Mucosa of descending colon (tissue), 3 donors: ENCODE results near the gene WDR46. TPM values are rescaled to one million over a fixed set of nuclear protein-coding genes. Genes with fewer than 3 reads are reported as not detected.
"Not testable (repeated sequence)": the region's sequence is repeated elsewhere in the genome, so short reads cannot be mapped to it uniquely, and the experiment has no call there.

Source experiments
- ATAC-seq: fragments of 200-7000 bp; cut with Tn5 transposase; one replicate; pipeline ENCODE4 v1.9.1; 2020; ENCODE audit warnings: mild to moderate bottlenecking, moderate library complexity
- DNase-seq, 3 donors: peaks; one replicate each; pipeline ENCODE4 v3.0.0-alpha.2; 2020
- H3K36me3 ChIP-seq: fragments of 200-600 bp; one replicate; pipeline ENCODE4 v1.8.0; 2021; ENCODE audit warnings: low read depth, mild to moderate bottlenecking
- H3K4me1 ChIP-seq: fragments of 200-600 bp; one replicate; pipeline ENCODE4 v1.8.0; 2021; ENCODE audit warnings: low read depth, mild to moderate bottlenecking
- H3K4me3 ChIP-seq: fragments of 200-600 bp; one replicate; pipeline ENCODE4 v1.8.0; 2021; ENCODE audit warnings: mild to moderate bottlenecking
- H3K9me3 ChIP-seq: fragments of 200-600 bp; one replicate; pipeline ENCODE4 v1.8.0; 2021; ENCODE audit warnings: mild to moderate bottlenecking
- CTCF ChIP-seq: fragments of 200-600 bp; IDR thresholded peaks from one replicate; pipeline ENCODE4 v1.8.0; 2022; ENCODE audit warnings: antibody characterized with exemption, mild to moderate bottlenecking
- intact Hi-C, 2 donors: fragments of 100-400 bp; cut with DNase I in 1 of 2; cut with micrococcal nuclease in 1 of 2; formaldehyde crosslinking; loops; one replicate each; pipeline versions ENCODE4 v1.11.0 to v1.11.1; 2022; cut with DNase I, micrococcal nuclease
- total RNA-seq, 3 donors: library from RNA; stranded (reverse); fragmentation: NEBNext Ultra II Directional in 2 of 3; extraction: Animal tissue kit (Norgen Biotek cat#: 25700) in 2 of 3; gene quantifications; one replicate each; pipeline versions ENCODE4 v1.2.1 to v1.2.4, GENCODE V29; 2021 to 2023
- donor health status: DM: no; HTN: no; CAD: no; lungs with moderate emphysema.
- donor health status: DM: no; HTN: no; CAD: no.
- donor health status: DM: no; HTN: yes; CAD: no.

WDR46 gene
- total RNA-seq, 3 donors from 2014 or later, result 25.5 to 37.9 (median 30.9) TPM

- no peak for DNase-seq
- no peak for TF ChIP-seq CTCF
- H3K9me3 ChIP-seq, result no peaks in the 10 kb centered on the region
- H3K36me3 ChIP-seq, result no peaks in the 10 kb centered on the region
- H3K4me3 ChIP-seq, result peak overlapping the region; percentile 69
- H3K4me1 ChIP-seq, result peaks cover 50% of the 10 kb centered on the region
- peak; percentile 2 for ATAC-seq
- intact Hi-C loops, result no loop called here
These were observed 16.5 kb downstream of the WDR46 start for GRCh38 chr6:33272275-33273128.

- no peak for TF ChIP-seq CTCF
- peak; percentile 92 for ATAC-seq
- Histone ChIP-seq H3K36me3 (no peaks in the 10 kb centered on the region), H3K4me1 (peaks cover 47% of the 10 kb centered on the region), H3K4me3 (peak within 1 kb of the TSS; percentile 69), H3K9me3 (no peaks in the 10 kb centered on the region)
- intact Hi-C loops, result no loop called here
- peak; percentile 90 to 97 (median 92) for DNase-seq
These were observed 17.4 kb downstream of the WDR46 start, which contains the start of the genes RPS18 and VPS52 for GRCh38 chr6:33271468-33272274. Gene RPS18 (plus strand): TSS chr6:33272075. CDS start chr6:33272120, 45 bp downstream. Gene VPS52 (minus strand): TSS chr6:33271876. CDS start chr6:33271675, 201 bp downstream.

DNA sequence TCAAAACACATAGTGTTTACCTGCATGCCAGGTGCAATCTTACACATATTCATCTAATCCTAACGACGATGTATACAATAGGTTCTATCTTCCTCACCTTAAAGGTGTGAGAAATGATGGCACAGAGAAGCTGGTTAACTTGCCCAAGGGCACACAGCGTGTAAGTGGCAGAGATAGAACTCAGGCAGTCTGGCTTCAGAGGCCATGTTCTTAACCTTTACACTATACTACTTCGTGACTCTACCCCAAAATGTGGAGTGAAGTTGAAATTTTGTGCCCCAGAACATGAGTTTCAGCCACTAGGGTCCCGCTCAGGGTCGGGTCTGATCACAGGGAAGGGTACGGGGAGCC, 17.9 kb downstream of the WDR46 start:
- DNase-seq, result no peak
- no peaks in the 10 kb centered on the region for H3K9me3 ChIP-seq
- TF ChIP-seq CTCF, result no peak
- peak; percentile 37 for ATAC-seq
- peaks cover 41% of the 10 kb centered on the region for H3K4me1 ChIP-seq
- peak overlapping the region; percentile 69 for H3K4me3 ChIP-seq
- no peaks in the 10 kb centered on the region for H3K36me3 ChIP-seq
- intact Hi-C loops, result no loop called here

- Histone ChIP-seq H3K9me3 (no peaks in the 10 kb centered on the region), H3K4me1 (no peaks in the 10 kb centered on the region), H3K36me3 (no peaks in the 10 kb centered on the region), H3K4me3 (no peak overlapping the region)
- ATAC-seq (peak; percentile 8), DNase-seq (no peak)
- intact Hi-C loops, result no loop called here
- TF ChIP-seq CTCF, result no peak
These were observed 25.0 kb downstream of the WDR46 start for GRCh38 chr6:33264015-33264414.

GRCh38 chr6:33262490-33262889, 26.5 kb downstream of the WDR46 start:
- H3K36me3 ChIP-seq, H3K9me3 ChIP-seq, ATAC-seq, intact Hi-C loops, DNase-seq, H3K4me3 ChIP-seq, H3K4me1 ChIP-seq: not testable (repeated sequence)

GRCh38 chr6:33259032-33259431, 30.0 kb downstream of the WDR46 start:
- Histone ChIP-seq H3K4me3 (no peak overlapping the region), H3K4me1 (no peaks in the 10 kb centered on the region), H3K36me3 (no peaks in the 10 kb centered on the region), H3K9me3 (no peaks in the 10 kb centered on the region)
- ATAC-seq, result no peak
- no peak for DNase-seq
- intact Hi-C loops, result no loop called here
- no peak for TF ChIP-seq CTCF
